ENCODE measurements around the gene ATRN. TPM values are rescaled to one million over a fixed set of nuclear protein-coding genes. Genes with fewer than 3 reads are reported as not detected.
A peak's percentile ranks its signal among the peaks of the same experiment; 100 is the strongest.

ATRN gene
- total RNA-seq, 1 experiment from 2014 or later: 26.1 TPM

DNA sequence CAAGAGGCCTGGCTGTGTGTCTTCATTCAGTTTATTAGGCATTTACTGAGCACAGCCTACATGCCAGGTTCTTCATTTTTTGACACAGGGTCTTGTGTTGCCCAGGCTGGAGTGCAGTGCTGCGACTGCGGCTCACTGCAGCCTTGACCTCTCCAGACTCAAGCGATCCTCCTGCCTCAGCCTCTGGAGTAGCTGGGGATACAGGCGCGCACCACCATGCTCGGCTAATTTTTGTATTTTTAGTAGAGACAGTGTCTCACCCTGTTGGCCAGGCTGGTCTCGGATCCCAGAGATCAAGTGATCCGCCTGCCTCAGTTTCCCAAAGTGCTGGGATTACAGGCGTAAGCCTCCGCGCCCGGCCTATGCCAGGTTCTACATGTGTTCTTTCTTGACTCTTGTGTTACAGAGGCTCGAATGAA lies 601 bp upstream of the ATRN start:
- H2AFZ ChIP-seq (ENCODE audit: low read length): peak overlapping the region; percentile 91
- H3K4me2 ChIP-seq (ENCODE audit: low read length): peak overlapping the region; percentile 96
- H3K4me3 ChIP-seq (ENCODE audit: low read length): peak overlapping the region; percentile 87
- no peaks in the 10 kb centered on the region for H3K9me3 ChIP-seq (ENCODE audit: low read length)
- peaks cover 15% of the 10 kb centered on the region; the same call in 1 of the 2 replicates for H3K27me3 ChIP-seq (ENCODE audit: low read length)
- H4K20me1 ChIP-seq (ENCODE audit: low read length): peaks cover 11% of the 10 kb centered on the region; the same call in 1 of the 2 replicates
- TF ChIP-seq, protein P1, sequence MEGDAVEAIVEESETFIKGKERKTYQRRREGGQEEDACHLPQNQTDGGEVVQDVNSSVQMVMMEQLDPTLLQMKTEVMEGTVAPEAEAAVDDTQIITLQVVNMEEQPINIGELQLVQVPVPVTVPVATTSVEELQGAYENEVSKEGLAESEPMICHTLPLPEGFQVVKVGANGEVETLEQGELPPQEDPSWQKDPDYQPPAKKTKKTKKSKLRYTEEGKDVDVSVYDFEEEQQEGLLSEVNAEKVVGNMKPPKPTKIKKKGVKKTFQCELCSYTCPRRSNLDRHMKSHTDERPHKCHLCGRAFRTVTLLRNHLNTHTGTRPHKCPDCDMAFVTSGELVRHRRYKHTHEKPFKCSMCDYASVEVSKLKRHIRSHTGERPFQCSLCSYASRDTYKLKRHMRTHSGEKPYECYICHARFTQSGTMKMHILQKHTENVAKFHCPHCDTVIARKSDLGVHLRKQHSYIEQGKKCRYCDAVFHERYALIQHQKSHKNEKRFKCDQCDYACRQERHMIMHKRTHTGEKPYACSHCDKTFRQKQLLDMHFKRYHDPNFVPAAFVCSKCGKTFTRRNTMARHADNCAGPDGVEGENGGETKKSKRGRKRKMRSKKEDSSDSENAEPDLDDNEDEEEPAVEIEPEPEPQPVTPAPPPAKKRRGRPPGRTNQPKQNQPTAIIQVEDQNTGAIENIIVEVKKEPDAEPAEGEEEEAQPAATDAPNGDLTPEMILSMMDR (conservative IDR thresholded peaks at IDR 0.05; ENCODE audit: low read depth, low read length): no peak
- TF ChIP-seq EZH2phosphoT487 (IDR thresholded peaks at IDR 0.05; ENCODE audit: borderline replicate concordance, low read length) (no peak), EZH2 (IDR thresholded peaks at IDR 0.05; ENCODE audit: low read length, unreplicated experiment) (no peak)
- peaks cover 42% of the 10 kb centered on the region for H3K79me2 ChIP-seq (ENCODE audit: low read length)
- H3K27ac ChIP-seq (ENCODE audit: low read length): no peak overlapping the region; the same call in 1 of the 2 replicates
- DNase-seq (no peak), ATAC-seq (no peak)
- BruUV-seq (replicated peaks): TSS peak; percentile 95
- H3F3A ChIP-seq (ENCODE audit: low read length, unreplicated experiment): no peaks in the 10 kb centered on the region
- H3K9ac ChIP-seq (ENCODE audit: low read length): peak overlapping the region; percentile 82
- intact Hi-C loops (cut with micrococcal nuclease): loop anchor here (5.0 kb wide), 1 partner anchor 63 kb away; the partner anchor contains the start of gene DNAAF9
- ChIA-PET CTCF (no interaction called here), POLR2A (ENCODE audit: unreplicated experiment) (no interaction called here)
- H3K9me2 ChIP-seq (replicated peaks; ENCODE audit: low read length): no peaks in the 10 kb centered on the region
- no peaks in the 10 kb centered on the region for H3K36me3 ChIP-seq (ENCODE audit: low read depth, low read length)
- H3K4me1 ChIP-seq (ENCODE audit: insufficient read depth, low read length): peaks cover 12% of the 10 kb centered on the region

DNA sequence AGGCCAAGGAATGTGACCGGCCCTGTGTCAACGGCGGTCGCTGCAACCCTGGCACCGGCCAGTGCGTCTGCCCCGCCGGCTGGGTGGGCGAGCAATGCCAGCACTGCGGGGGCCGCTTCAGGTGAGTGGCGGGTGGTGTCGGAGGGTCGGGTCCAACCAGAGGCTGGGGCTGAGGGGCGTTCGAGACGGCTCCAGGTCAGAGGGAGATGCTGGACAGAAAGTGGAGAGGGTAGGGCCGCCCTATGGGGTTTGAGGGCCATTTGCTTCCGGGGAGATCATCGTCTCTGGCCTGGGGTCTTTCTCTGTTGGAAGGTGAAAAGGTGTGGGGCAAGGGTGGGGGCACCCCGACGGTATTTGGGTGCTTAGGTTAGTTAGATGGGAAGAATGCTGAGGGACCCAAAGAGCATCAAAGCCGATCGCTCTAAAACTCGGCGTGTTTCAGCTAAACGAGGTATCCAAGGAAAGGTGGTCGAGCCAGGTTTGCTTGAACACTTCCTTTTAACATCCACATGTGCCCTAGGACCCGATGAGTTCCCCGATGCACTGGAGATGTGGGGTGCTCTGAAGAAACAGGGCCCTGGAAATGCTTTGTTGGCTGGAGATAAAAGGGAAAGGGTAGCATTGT lies 691 bp downstream of the ATRN start:
- H3K4me2 ChIP-seq (ENCODE audit: low read length): peak overlapping the region; percentile 96
- peak overlapping the region; percentile 91 for H2AFZ ChIP-seq (ENCODE audit: low read length)
- TF ChIP-seq EZH2phosphoT487 (IDR thresholded peaks at IDR 0.05; ENCODE audit: borderline replicate concordance, low read length): no peak
- TF ChIP-seq, protein P1 (conservative IDR thresholded peaks at IDR 0.05; ENCODE audit: low read depth, low read length): no peak
- no peak for TF ChIP-seq EZH2 (IDR thresholded peaks at IDR 0.05; ENCODE audit: low read length, unreplicated experiment)
- DNase-seq (no peak), ATAC-seq (peak; percentile 25; the same call in 1 of the 2 replicates)
- H3K79me2 ChIP-seq (ENCODE audit: low read length): peaks cover 55% of the 10 kb centered on the region
- H3K4me3 ChIP-seq (ENCODE audit: low read length): peak overlapping the region; percentile 87
- no peaks in the 10 kb centered on the region for H3K9me2 ChIP-seq (replicated peaks; ENCODE audit: low read length)
- H4K20me1 ChIP-seq (ENCODE audit: low read length): peaks cover 11% of the 10 kb centered on the region; the same call in 1 of the 2 replicates
- H3K9ac ChIP-seq (ENCODE audit: low read length): peak overlapping the region; percentile 82
- intact Hi-C loops (cut with micrococcal nuclease): loop anchor here (5.0 kb wide), 1 partner anchor 64 kb away; the partner anchor contains the start of gene DNAAF9
- no peaks in the 10 kb centered on the region for H3F3A ChIP-seq (ENCODE audit: low read length, unreplicated experiment)
- ChIA-PET POLR2A (ENCODE audit: unreplicated experiment) (interaction anchor here (0.6 kb wide), 1 partner anchor 416 kb away, joined by 8 read pairs; no protein-coding TSS in a partner anchor), CTCF (no interaction called here)
- BruUV-seq (replicated peaks): TSS peak; percentile 61
- no peaks in the 10 kb centered on the region for H3K9me3 ChIP-seq (ENCODE audit: low read length)
- H3K27ac ChIP-seq (ENCODE audit: low read length): no peak overlapping the region
- H3K4me1 ChIP-seq (ENCODE audit: insufficient read depth, low read length): peaks cover 12% of the 10 kb centered on the region
- H3K36me3 ChIP-seq (ENCODE audit: low read depth, low read length): no peaks in the 10 kb centered on the region
- peaks cover 3% of the 10 kb centered on the region; the same call in 1 of the 2 replicates for H3K27me3 ChIP-seq (ENCODE audit: low read length)

DNA sequence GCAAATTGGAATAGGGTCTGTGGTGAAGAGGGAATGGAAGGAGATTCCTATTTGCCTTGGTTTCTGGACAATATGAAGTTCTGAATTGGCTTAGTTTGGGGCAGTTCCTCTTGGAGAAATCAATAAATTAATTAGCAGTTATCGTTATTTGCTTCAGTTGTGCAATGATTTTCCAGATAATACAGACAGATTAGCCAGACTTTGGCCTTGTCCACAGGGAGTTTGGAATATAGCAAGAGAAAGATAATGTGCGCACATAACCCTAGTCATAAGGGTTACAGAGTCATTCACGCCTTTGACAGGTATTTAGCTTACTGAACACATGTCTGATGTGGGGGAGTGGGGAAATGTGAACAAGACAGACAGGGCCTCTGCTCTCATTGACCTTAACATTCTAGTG lies 1.3 kb downstream of the ATRN start:
- H3K9me3 ChIP-seq (ENCODE audit: low read length): no peaks in the 10 kb centered on the region
- no TSS peak for BruUV-seq (replicated peaks)
- CTCF ChIA-PET: no interaction called here
- H3K27ac ChIP-seq (ENCODE audit: low read length): no peak overlapping the region
- H3K4me2 ChIP-seq (ENCODE audit: low read length): peak overlapping the region; percentile 96
- peak overlapping the region; percentile 82 for H3K9ac ChIP-seq (ENCODE audit: low read length)
- no peaks in the 10 kb centered on the region for H3K9me2 ChIP-seq (replicated peaks; ENCODE audit: low read length)
- POLR2A ChIA-PET (ENCODE audit: unreplicated experiment): no interaction called here
- peak overlapping the region; percentile 87 for H3K4me3 ChIP-seq (ENCODE audit: low read length)
- ATAC-seq (no peak), DNase-seq (no peak)
- H3F3A ChIP-seq (ENCODE audit: low read length, unreplicated experiment): no peaks in the 10 kb centered on the region
- H4K20me1 ChIP-seq (ENCODE audit: low read length): peaks cover 11% of the 10 kb centered on the region; the same call in 1 of the 2 replicates
- 0 out of 2 replicates have a peak overlapping the region, but pooled peaks have one; percentile 91 for H2AFZ ChIP-seq (ENCODE audit: low read length)
- no peaks in the 10 kb centered on the region for H3K36me3 ChIP-seq (ENCODE audit: low read depth, low read length)
- H3K79me2 ChIP-seq (ENCODE audit: low read length): peaks cover 55% of the 10 kb centered on the region
- intact Hi-C loops (cut with micrococcal nuclease): loop anchor here (5.0 kb wide), 1 partner anchor 65 kb away; the partner anchor contains the start of gene DNAAF9
- TF ChIP-seq, protein P1 (conservative IDR thresholded peaks at IDR 0.05; ENCODE audit: low read depth, low read length): no peak
- no peak for TF ChIP-seq EZH2phosphoT487 (IDR thresholded peaks at IDR 0.05; ENCODE audit: borderline replicate concordance, low read length)
- no peak for TF ChIP-seq EZH2 (IDR thresholded peaks at IDR 0.05; ENCODE audit: low read length, unreplicated experiment)
- H3K4me1 ChIP-seq (ENCODE audit: insufficient read depth, low read length): peaks cover 12% of the 10 kb centered on the region
- no peaks in the 10 kb centered on the region; the same call in 1 of the 2 replicates for H3K27me3 ChIP-seq (ENCODE audit: low read length)

All from PC-3 (cell line).